ENCODE data around the gene PRKCA.

PRKCA gene

DNA sequence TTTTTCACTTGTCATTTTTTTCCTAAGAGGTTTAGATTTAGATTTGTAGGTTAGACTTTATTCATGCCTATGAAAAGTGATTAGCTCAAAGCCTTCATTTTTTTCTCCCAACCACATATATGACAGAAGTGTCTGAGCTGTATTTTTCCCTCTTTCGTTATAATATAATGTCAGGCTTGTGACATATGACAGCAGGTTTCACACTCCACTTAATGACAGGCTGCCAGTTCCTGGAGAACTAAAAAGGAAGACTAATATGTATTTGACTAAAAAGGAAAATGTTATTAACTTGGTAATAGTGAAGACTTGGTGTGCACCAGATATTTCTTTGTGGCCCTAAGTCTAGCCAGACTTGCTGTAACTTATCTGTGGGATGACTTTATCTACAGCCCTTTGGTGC lies 331.8 kb downstream of the PRKCA start:
- no peak overlapping the region for H3K23ac ChIP-seq (ENCODE audit: low read length)
- H3K36me3 ChIP-seq (ENCODE audit: control insufficient read depth in 1 of 2, insufficient read depth in 2 of 2, low read length in 2 of 2), result no peaks in the 10 kb centered on the region
- no peak overlapping the region for H3K14ac ChIP-seq (ENCODE audit: low read length)
- H3K4ac ChIP-seq (ENCODE audit: low read depth, low read length), result no peak overlapping the region
- WGBS (ENCODE audit: extremely low coverage, insufficient coverage, insufficient read length), result no CpG with 5 or more reads among the region's 1 CpG
- no peak overlapping the region for H4K12ac ChIP-seq (ENCODE audit: low read depth, low read length)
- H3K4me1 ChIP-seq (ENCODE audit: control insufficient read depth in 1 of 2, insufficient read depth in 2 of 2, low read length in 2 of 2), result no peaks in the 10 kb centered on the region
- no peak overlapping the region for H3K4me2 ChIP-seq (ENCODE audit: low read length)
- no peak overlapping the region for H2BK5ac ChIP-seq (ENCODE audit: low read depth, low read length, poor library complexity)
- no peak overlapping the region for H3K4me3 ChIP-seq (ENCODE audit: low read depth, low read length)
- no peaks in the 10 kb centered on the region for H3K9me3 ChIP-seq (ENCODE audit: insufficient read depth, low read depth, low read length)
- H3K27me3 ChIP-seq (ENCODE audit: insufficient read depth, low read length), result no peaks in the 10 kb centered on the region
- H3K27ac ChIP-seq (ENCODE audit: low read depth, low read length), result no peak overlapping the region
- no peaks in the 10 kb centered on the region for H3K79me1 ChIP-seq (ENCODE audit: low read length)
- no peak overlapping the region for H3K9ac ChIP-seq (ENCODE audit: low read length)
- H2BK120ac ChIP-seq (ENCODE audit: insufficient read depth, low read length, poor library complexity), result no peak overlapping the region
- no peak overlapping the region for H4K91ac ChIP-seq (ENCODE audit: low read depth, low read length)
- H3K18ac ChIP-seq (ENCODE audit: low read length), result no peak overlapping the region
- DNase-seq, result no peak
- H2BK12ac ChIP-seq (ENCODE audit: low read length), result no peak overlapping the region
- no peaks in the 10 kb centered on the region for H3K79me2 ChIP-seq (ENCODE audit: control insufficient read depth, insufficient read depth, low read length, poor library complexity)
- H2AFZ ChIP-seq (ENCODE audit: insufficient read depth, low read length, poor library complexity), result no peak overlapping the region
- H4K8ac ChIP-seq (ENCODE audit: low read depth, low read length), result no peak overlapping the region
- H2AK5ac ChIP-seq (ENCODE audit: low read length), result no peak overlapping the region

DNA sequence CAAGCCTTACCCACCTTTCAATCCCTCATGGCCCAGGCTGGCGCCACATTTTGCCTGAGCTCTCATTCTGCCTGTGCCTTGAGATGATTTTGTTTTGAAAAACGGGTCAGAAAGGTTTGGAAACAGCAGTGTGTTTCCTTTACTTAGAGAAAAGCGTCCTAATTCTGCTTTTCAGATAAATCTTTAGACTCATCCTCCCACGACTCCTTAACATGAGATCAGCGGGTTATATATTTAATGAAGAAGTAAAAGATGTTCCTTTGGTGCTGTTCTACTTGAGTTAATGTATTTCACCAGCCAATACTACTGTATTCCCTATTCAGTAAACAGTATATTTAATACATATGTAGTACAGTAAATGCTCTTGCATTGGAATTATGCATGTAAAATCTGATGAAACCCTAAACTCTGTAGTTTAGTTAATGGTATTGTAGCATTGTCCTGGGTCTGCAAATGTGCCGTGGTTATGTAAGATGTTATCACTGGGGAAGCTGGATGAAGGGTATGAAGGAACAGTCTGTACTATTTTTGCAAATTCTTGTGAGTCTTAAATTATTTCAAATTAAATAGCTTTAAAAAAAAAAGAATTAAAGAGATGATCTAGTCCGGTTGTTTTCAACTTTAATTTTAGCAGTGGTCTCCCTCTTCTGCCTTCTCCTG lies 333.1 kb downstream of the PRKCA start:
- Histone ChIP-seq H2BK5ac (ENCODE audit: low read depth, low read length, poor library complexity) (no peak overlapping the region), H2AFZ (ENCODE audit: insufficient read depth, low read length, poor library complexity) (no peak overlapping the region), H3K36me3 (ENCODE audit: control insufficient read depth in 1 of 2, insufficient read depth in 2 of 2, low read length in 2 of 2) (no peaks in the 10 kb centered on the region), H4K8ac (ENCODE audit: low read depth, low read length) (no peak overlapping the region), H3K4me3 (ENCODE audit: low read depth, low read length) (no peak overlapping the region), H2BK12ac (ENCODE audit: low read length) (no peak overlapping the region), H3K14ac (ENCODE audit: low read length) (no peak overlapping the region), H3K18ac (ENCODE audit: low read length) (no peak overlapping the region), H4K91ac (ENCODE audit: low read depth, low read length) (no peak overlapping the region), H3K27ac (ENCODE audit: low read depth, low read length) (no peak overlapping the region), H4K12ac (ENCODE audit: low read depth, low read length) (no peak overlapping the region), H3K9ac (ENCODE audit: low read length) (no peak overlapping the region), H3K23ac (ENCODE audit: low read length) (no peak overlapping the region), H3K79me1 (ENCODE audit: low read length) (no peaks in the 10 kb centered on the region), H3K4ac (ENCODE audit: low read depth, low read length) (no peak overlapping the region), H3K4me2 (ENCODE audit: low read length) (no peak overlapping the region), H2BK120ac (ENCODE audit: insufficient read depth, low read length, poor library complexity) (no peak overlapping the region), H3K9me3 (ENCODE audit: insufficient read depth, low read depth, low read length) (no peaks in the 10 kb centered on the region), H3K27me3 (ENCODE audit: insufficient read depth, low read length) (no peaks in the 10 kb centered on the region), H3K79me2 (ENCODE audit: control insufficient read depth, insufficient read depth, low read length, poor library complexity) (no peaks in the 10 kb centered on the region), H2AK5ac (ENCODE audit: low read length) (no peak overlapping the region), H3K4me1 (ENCODE audit: control insufficient read depth in 1 of 2, insufficient read depth in 2 of 2, low read length in 2 of 2) (no peaks in the 10 kb centered on the region)
- no CpG with 5 or more reads among the region's 7 CpGs for WGBS (ENCODE audit: extremely low coverage, insufficient coverage, insufficient read length)
- no peak for DNase-seq

DNA sequence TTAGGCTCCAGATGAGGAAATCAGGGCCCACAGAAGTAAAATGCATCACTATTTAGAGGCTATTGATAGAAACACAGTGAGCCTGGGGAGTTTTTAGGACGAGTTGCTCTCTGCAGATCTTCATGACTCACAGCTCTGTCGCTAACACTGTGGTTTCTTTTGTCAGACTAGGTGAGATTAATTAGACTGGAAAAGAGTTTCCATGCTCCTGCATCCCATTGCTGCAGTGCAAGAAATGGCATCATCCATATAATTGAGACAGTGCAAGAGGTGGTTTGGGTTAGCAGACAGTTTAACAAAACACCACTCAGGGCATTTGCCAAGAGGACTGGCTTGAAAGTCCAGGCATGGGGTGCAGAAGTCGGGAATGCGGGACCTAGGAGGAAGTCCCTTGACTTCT lies 333.7 kb downstream of the PRKCA start:
- Histone ChIP-seq H3K9me3 (ENCODE audit: insufficient read depth, low read depth, low read length) (no peaks in the 10 kb centered on the region), H3K23ac (ENCODE audit: low read length) (no peak overlapping the region), H3K4me2 (ENCODE audit: low read length) (no peak overlapping the region), H3K14ac (ENCODE audit: low read length) (no peak overlapping the region), H4K91ac (ENCODE audit: low read depth, low read length) (no peak overlapping the region), H3K18ac (ENCODE audit: low read length) (no peak overlapping the region), H4K8ac (ENCODE audit: low read depth, low read length) (no peak overlapping the region), H2AK5ac (ENCODE audit: low read length) (no peak overlapping the region), H3K27me3 (ENCODE audit: insufficient read depth, low read length) (no peaks in the 10 kb centered on the region), H3K4ac (ENCODE audit: low read depth, low read length) (no peak overlapping the region), H3K27ac (ENCODE audit: low read depth, low read length) (no peak overlapping the region), H4K12ac (ENCODE audit: low read depth, low read length) (no peak overlapping the region), H3K79me2 (ENCODE audit: control insufficient read depth, insufficient read depth, low read length, poor library complexity) (no peaks in the 10 kb centered on the region), H2BK5ac (ENCODE audit: low read depth, low read length, poor library complexity) (no peak overlapping the region), H2BK12ac (ENCODE audit: low read length) (no peak overlapping the region), H2AFZ (ENCODE audit: insufficient read depth, low read length, poor library complexity) (no peak overlapping the region), H2BK120ac (ENCODE audit: insufficient read depth, low read length, poor library complexity) (no peak overlapping the region), H3K4me1 (ENCODE audit: control insufficient read depth in 1 of 2, insufficient read depth in 2 of 2, low read length in 2 of 2) (no peaks in the 10 kb centered on the region), H3K36me3 (ENCODE audit: control insufficient read depth in 1 of 2, insufficient read depth in 2 of 2, low read length in 2 of 2) (no peaks in the 10 kb centered on the region), H3K4me3 (ENCODE audit: low read depth, low read length) (no peak overlapping the region), H3K9ac (ENCODE audit: low read length) (no peak overlapping the region), H3K79me1 (ENCODE audit: low read length) (no peaks in the 10 kb centered on the region)
- DNase-seq, result no peak
- WGBS (ENCODE audit: extremely low coverage, insufficient coverage, insufficient read length), result no CpG with 5 or more reads among the region's 4 CpGs

DNA sequence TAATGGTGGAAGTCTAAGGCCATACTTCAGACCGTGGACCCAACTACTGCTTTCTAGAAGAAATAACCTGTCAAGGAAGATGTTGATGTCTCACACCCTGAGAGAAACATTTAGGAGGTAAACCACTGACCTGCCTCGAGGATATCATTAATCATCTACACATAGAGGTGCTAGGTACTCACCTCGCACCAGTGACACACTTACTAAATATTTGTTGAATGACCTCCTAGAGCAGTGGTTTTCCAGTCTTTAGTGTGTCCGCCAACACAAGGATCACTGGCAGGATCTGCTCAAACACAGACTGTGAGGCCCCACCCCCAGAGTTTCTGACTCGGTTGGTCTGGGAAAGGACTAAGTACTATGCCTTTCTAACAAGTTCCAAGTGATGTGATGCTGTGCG lies 335.1 kb downstream of the PRKCA start:
- WGBS (ENCODE audit: extremely low coverage, insufficient coverage, insufficient read length), result no CpG with 5 or more reads among the region's 6 CpGs
- no peaks in the 10 kb centered on the region for H3K4me1 ChIP-seq (ENCODE audit: control insufficient read depth in 1 of 2, insufficient read depth in 2 of 2, low read length in 2 of 2)
- no peak overlapping the region for H2BK12ac ChIP-seq (ENCODE audit: low read length)
- no peak overlapping the region for H2AFZ ChIP-seq (ENCODE audit: insufficient read depth, low read length, poor library complexity)
- no peak overlapping the region for H4K8ac ChIP-seq (ENCODE audit: low read depth, low read length)
- no peaks in the 10 kb centered on the region for H3K36me3 ChIP-seq (ENCODE audit: control insufficient read depth in 1 of 2, insufficient read depth in 2 of 2, low read length in 2 of 2)
- no peak overlapping the region for H3K4me2 ChIP-seq (ENCODE audit: low read length)
- no peak overlapping the region for H3K23ac ChIP-seq (ENCODE audit: low read length)
- DNase-seq, result peak; percentile 48 to 80
- H3K79me1 ChIP-seq (ENCODE audit: low read length), result no peaks in the 10 kb centered on the region
- no peak overlapping the region for H3K27ac ChIP-seq (ENCODE audit: low read depth, low read length)
- no peak overlapping the region for H2AK5ac ChIP-seq (ENCODE audit: low read length)
- no peaks in the 10 kb centered on the region for H3K27me3 ChIP-seq (ENCODE audit: insufficient read depth, low read length)
- H2BK120ac ChIP-seq (ENCODE audit: insufficient read depth, low read length, poor library complexity), result no peak overlapping the region
- no peaks in the 10 kb centered on the region for H3K79me2 ChIP-seq (ENCODE audit: control insufficient read depth, insufficient read depth, low read length, poor library complexity)
- H3K4me3 ChIP-seq (ENCODE audit: low read depth, low read length), result no peak overlapping the region
- H3K14ac ChIP-seq (ENCODE audit: low read length), result no peak overlapping the region
- H3K4ac ChIP-seq (ENCODE audit: low read depth, low read length), result no peak overlapping the region
- no peak overlapping the region for H3K18ac ChIP-seq (ENCODE audit: low read length)
- no peak overlapping the region for H4K12ac ChIP-seq (ENCODE audit: low read depth, low read length)
- H2BK5ac ChIP-seq (ENCODE audit: low read depth, low read length, poor library complexity), result no peak overlapping the region
- H3K9me3 ChIP-seq (ENCODE audit: insufficient read depth, low read depth, low read length), result no peaks in the 10 kb centered on the region
- no peak overlapping the region for H3K9ac ChIP-seq (ENCODE audit: low read length)
- H4K91ac ChIP-seq (ENCODE audit: low read depth, low read length), result no peak overlapping the region

All from trophoblast cell (in vitro differentiated cells and primary cell).